GM12864 (cell line): ENCODE data around the gene SRPX2.

Experiments
- DNase-seq: peaks from one replicate; pipeline ENCODE4 v3.0.0-alpha.2; 2011; ENCODE audit warnings: low read depth
- H3K4me3 ChIP-seq: 2 replicates; pipeline ENCODE4 v1.5.1; 2011; ENCODE audit warnings: mild to moderate bottlenecking, low read depth, low read length, control low read depth
- TF ChIP-seq, protein P1 (sequence below): IDR thresholded peaks from 2 replicates; pipeline ENCODE4 v1.5.1; 2011; ENCODE audit warnings: low read depth, mild to moderate bottlenecking, moderate library complexity, low read length, control low read depth, inconsistent platforms; ENCODE audit errors: missing control alignments

SRPX2 gene

DNA sequence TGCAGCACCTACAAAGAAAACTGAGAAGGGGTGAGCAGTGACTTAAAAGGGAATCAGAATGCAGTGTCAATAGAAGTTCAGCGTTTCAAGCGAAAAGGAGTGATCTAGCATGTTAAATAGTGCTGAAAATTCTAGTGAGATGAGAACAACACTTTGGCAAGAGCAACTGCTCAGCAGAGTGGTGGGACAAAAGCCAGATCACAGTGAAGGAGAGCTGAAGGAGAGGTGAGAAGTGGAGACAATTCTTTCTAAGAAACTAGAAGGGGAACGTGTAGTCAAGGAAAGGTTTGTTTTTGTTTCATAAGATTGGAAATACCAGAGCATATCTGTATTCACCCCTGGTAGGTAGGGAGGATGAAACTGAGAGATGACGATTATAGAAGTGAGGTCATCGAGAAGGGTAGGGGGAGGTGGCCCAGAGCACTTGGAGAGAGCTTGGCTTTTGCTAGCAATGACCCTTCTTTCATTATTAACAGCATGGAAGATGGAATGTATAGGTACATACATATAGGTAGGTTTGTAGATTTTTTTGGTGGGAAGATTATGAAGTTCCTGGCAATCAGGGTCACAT, 33.7 kb downstream of the SRPX2 start:
- no peak for DNase-seq
- no peak overlapping the region for H3K4me3 ChIP-seq
- TF ChIP-seq, protein P1, sequence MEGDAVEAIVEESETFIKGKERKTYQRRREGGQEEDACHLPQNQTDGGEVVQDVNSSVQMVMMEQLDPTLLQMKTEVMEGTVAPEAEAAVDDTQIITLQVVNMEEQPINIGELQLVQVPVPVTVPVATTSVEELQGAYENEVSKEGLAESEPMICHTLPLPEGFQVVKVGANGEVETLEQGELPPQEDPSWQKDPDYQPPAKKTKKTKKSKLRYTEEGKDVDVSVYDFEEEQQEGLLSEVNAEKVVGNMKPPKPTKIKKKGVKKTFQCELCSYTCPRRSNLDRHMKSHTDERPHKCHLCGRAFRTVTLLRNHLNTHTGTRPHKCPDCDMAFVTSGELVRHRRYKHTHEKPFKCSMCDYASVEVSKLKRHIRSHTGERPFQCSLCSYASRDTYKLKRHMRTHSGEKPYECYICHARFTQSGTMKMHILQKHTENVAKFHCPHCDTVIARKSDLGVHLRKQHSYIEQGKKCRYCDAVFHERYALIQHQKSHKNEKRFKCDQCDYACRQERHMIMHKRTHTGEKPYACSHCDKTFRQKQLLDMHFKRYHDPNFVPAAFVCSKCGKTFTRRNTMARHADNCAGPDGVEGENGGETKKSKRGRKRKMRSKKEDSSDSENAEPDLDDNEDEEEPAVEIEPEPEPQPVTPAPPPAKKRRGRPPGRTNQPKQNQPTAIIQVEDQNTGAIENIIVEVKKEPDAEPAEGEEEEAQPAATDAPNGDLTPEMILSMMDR: no peak

DNA sequence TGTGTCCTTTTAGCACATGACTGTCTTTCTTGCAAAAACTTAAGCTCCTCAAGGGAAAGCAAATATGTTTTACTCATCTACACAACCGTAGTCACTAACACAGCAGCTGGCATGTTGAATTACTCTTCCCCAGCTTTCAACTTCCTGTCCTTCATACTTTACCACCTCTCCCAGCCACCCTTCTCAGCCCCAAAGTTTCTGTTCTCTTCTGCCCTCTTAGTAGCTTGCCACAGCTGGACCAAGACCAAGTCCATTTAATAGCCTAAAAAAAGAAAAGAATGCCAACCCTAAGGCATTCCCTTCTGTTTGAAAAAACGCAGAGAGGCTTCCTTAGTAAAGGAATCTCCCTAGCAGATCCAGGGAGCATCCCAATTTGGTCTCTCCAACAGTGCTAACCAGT, 36.8 kb downstream of the SRPX2 start:
- TF ChIP-seq, protein P1: no peak
- DNase-seq: no peak
- no peak overlapping the region for H3K4me3 ChIP-seq

DNA sequence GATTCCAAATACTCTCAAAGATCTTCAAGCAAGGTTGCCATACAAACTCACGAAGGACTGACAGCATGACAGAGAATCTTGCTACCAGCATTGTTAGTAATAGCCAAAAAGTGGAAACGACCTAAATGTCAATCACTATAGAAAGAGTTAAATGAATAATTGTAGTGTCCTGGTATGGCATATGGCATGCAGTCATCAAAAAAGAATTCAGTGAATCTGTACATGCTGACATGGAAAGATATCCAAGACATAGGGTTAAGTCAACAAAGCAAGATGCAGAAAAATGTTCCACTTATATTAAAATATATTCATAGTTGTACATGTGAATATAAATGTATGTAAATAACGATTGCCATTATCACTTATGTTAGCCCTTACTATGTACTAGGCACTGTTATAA, 37.6 kb downstream of the SRPX2 start:
- H3K4me3 ChIP-seq: no peak overlapping the region
- TF ChIP-seq, protein P1: no peak
- DNase-seq: no peak

DNA sequence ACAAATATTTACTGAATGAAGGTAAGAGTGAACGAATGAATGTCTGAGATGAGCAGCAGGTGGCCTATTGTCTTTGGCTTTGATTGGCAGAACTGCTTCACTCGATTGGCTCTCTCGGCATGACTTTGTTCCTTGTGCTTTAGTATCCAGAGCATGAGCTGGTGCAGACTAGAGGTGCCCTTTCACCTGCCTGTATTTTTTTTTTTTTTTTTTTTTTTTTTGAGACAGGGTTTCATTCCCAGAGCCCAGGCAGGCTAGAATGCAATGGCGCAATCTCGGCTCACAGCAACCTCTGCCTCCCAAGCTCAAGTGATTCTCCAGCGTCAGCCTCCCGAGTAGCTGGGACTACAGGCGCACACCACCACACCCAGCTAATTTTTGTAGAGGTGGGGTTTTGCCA, 38.9 kb downstream of the SRPX2 start:
- TF ChIP-seq, protein P1: no peak
- DNase-seq: no peak
- no peak overlapping the region for H3K4me3 ChIP-seq

DNA sequence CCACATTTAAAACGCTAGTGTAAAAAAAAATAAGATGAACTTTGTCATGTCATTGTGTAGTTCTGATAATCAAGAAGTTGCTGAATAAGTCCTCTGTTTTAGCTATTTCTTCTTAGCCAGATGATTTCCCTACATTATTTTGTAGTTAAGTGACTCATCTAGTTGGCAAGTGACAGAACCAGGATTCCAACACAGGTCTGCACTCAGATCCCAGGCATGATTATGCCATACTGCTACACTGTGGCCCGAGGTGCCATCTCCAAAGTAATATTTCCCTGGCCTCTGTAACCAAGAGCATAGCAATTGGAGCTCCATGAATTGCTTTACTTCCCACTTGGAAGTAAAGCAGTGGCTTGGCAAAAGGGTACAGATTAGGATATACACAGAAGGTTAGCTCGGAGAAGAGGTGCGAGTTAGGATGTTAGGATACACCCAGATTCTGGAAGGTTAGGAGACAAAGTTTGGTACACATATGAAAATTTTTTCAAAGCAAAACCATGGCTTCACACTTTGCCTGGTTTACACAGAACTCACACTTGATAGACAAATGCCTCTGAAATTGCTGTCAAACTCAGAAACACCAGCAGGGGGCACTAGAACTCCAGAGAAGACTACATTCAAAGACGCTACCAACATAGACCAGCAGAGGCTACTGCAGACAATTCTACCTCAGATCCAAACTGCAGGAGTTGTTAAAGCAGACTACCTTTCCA, 41.4 kb downstream of the SRPX2 start:
- TF ChIP-seq, protein P1: peak; percentile 73
- peak; percentile 57 for DNase-seq
- no peak overlapping the region for H3K4me3 ChIP-seq

DNA sequence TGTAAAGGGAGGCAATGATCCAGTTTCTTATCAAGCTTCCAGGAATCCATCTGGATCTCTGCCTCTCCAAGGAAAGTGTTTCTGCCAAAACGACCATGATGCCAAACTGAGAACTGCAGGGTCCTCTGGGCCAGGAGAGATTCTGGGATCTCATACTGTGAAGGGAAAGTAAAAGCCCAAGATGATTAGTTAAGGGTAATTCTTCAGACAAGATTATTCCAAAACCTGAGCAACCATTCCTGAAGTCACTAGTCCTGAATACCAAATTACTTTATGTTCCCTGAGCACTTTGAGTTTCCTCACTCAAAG, 42.0 kb downstream of the SRPX2 start:
- DNase-seq: no peak
- TF ChIP-seq, protein P1: no peak
- no peak overlapping the region for H3K4me3 ChIP-seq

DNA sequence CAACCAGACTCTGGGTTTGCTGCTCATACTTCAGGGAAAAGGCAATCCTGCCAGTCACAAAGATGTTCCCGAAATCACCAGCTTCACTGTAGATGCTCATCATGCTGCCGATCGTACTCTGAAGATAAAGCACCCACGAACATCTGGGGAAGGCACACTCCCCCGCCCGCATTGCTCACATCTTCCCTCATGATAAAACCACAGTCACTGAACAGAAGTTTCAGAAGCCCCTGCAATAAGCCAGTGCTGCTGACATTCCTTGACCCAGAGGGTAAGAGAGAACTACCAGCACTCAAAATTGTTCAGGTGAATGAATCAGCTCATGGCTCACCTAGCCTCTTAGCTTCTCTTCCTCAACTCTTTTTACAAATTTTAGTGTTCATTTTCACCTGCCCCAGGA, 43.1 kb downstream of the SRPX2 start:
- H3K4me3 ChIP-seq: no peak overlapping the region
- TF ChIP-seq, protein P1: no peak
- no peak for DNase-seq
